Left ventricle myocardium inferior (tissue), 1 donor: ENCODE measurements around the gene ZNF648. TPM values are rescaled to one million over a fixed set of nuclear protein-coding genes. Genes with fewer than 3 reads are reported as not detected.
A peak's percentile ranks its signal among the peaks of the same experiment; 100 is the strongest.

ENCODE experiments used
- DNase-seq: peaks from one replicate; pipeline ENCODE4 v3.0.0-alpha.2; 2020
- H3K27ac ChIP-seq: fragments of 200-600 bp; replicated peaks from 2 replicates; pipeline ENCODE4 v1.8.0; 2021
- H3K27me3 ChIP-seq: fragments of 200-600 bp; 2 replicates; pipeline ENCODE4 v1.8.0; 2021; ENCODE audit warnings: low read depth
- H3K36me3 ChIP-seq: fragments of 200-600 bp; 2 replicates; pipeline ENCODE4 v1.8.0; 2021
- H3K4me1 ChIP-seq: fragments of 200-600 bp; 2 replicates; pipeline ENCODE4 v1.8.0; 2021
- H3K4me3 ChIP-seq: fragments of 200-600 bp; 2 replicates; pipeline ENCODE4 v1.8.0; 2021; ENCODE audit warnings: mild to moderate bottlenecking, moderate library complexity
- H3K9me3 ChIP-seq: fragments of 200-600 bp; replicated peaks from 2 replicates; pipeline ENCODE4 v1.8.0; 2021
- CTCF ChIP-seq: fragments of 200-600 bp; IDR thresholded peaks from 2 replicates; pipeline ENCODE4 v1.8.0; 2021; ENCODE audit warnings: antibody characterized with exemption, mild to moderate bottlenecking, borderline replicate concordance
- intact Hi-C: fragments of 100-400 bp; cut with micrococcal nuclease; formaldehyde crosslinking; loops from one replicate; pipeline ENCODE4 v1.11.0; 2022
- total RNA-seq: library from RNA; stranded (reverse); fragmentation: NEBNext Ultra II Directional; extraction: Animal tissue kit (Norgen Biotek cat#: 25700); gene quantifications from one replicate; pipeline ENCODE4 v1.2.1, GENCODE V29; 2021
- donor health status: DM: no; HTN: yes; CAD: no; lungs with severe emphysema.

Gene ZNF648
- total RNA-seq, 1 donor from 2014 or later, result not detected

- Histone ChIP-seq H3K4me1 (peaks cover 5% of the 10 kb centered on the region), H3K4me3 (no peak overlapping the region), H3K27ac (no peak overlapping the region), H3K27me3 (peaks cover 69% of the 10 kb centered on the region), H3K36me3 (no peaks in the 10 kb centered on the region), H3K9me3 (no peaks in the 10 kb centered on the region)
- intact Hi-C loops, result no loop called here
- DNase-seq, result no peak
- TF ChIP-seq CTCF, result no peak
Observed at GRCh38 chr1:182071924-182072323, 10.4 kb upstream of the ZNF648 start.

GRCh38 chr1:182069028-182069466 is 7.5 kb upstream of the ZNF648 start:
- no peak overlapping the region for H3K4me3 ChIP-seq
- H3K27ac ChIP-seq, result no peak overlapping the region
- TF ChIP-seq CTCF, result peak; percentile 81
- DNase-seq, result peak; percentile 36
- intact Hi-C loops, result no loop called here
- H3K27me3 ChIP-seq, result peaks cover 78% of the 10 kb centered on the region
- peaks cover 1% of the 10 kb centered on the region for H3K9me3 ChIP-seq
- H3K36me3 ChIP-seq, result no peaks in the 10 kb centered on the region
- peaks cover 5% of the 10 kb centered on the region for H3K4me1 ChIP-seq

DNA sequence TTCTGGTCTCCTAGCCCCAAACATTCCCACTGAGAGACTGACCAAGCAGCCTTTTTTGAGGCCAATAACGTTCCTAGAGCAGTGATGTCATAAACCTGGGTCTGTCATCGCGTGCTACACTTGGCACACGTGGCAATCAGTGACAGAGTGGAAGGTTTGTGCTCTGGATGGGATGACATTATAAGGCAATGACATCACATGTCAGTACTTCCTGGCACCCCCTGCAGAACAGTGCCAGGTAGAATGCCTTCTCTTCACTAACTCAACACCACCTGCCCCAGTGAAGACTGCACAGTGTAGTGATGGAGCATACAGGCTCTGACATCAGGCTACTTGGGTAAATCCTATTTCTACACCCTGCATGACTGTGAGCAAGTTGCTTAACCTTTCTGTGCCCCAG is 5.4 kb upstream of the ZNF648 start:
- DNase-seq, result no peak
- H3K9me3 ChIP-seq, result peaks cover 8% of the 10 kb centered on the region
- H3K27me3 ChIP-seq, result peaks cover 72% of the 10 kb centered on the region
- H3K4me3 ChIP-seq, result no peak overlapping the region
- intact Hi-C loops, result no loop called here
- H3K4me1 ChIP-seq, result peaks cover 5% of the 10 kb centered on the region
- no peaks in the 10 kb centered on the region for H3K36me3 ChIP-seq
- no peak for TF ChIP-seq CTCF
- H3K27ac ChIP-seq, result no peak overlapping the region

DNA sequence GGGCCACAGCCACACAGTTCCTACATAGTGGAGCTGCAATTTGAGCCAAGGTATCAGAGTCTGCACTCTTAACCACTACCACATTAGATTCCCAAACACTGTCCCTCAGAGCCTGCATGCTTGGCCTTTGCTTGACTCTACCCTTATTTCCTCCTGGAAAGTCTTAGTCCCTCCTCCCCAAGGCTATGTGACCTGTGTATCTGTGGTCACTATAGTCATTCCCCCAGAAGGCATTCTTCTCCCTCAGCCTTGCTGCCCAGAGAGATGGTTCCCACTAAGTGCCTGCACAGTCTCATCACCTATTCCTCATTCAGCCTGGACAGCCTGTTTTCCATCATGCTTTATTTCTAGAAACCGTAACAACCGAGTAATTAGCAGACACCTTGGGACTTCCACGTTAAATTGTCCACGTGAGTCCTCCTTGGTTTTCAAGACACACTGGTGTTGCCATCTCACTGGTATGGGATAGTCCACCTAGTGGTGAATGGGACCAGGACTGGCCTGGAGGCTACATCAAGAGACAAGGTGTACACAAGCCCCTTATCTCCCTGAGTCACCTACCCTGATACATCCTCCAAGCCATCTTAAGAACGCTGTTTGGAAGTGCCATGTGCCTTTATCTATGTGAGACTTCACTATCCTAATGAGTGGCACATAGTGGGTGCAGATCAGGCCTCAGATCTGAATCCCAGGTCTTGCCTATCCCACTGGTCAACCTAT is 3.8 kb upstream of the ZNF648 start:
- Histone ChIP-seq H3K27me3 (peaks cover 72% of the 10 kb centered on the region), H3K4me1 (peaks cover 5% of the 10 kb centered on the region), H3K36me3 (no peaks in the 10 kb centered on the region), H3K4me3 (no peak overlapping the region), H3K27ac (no peak overlapping the region), H3K9me3 (peaks cover 8% of the 10 kb centered on the region)
- DNase-seq, result no peak
- intact Hi-C loops, result no loop called here
- TF ChIP-seq CTCF, result no peak

- TF ChIP-seq CTCF, result no peak
- DNase-seq, result no peak
Observed at GRCh38 chr1:182064611-182065010, 3.1 kb upstream of the ZNF648 start.

More at GRCh38 chr1:182064611-182065010, 3.1 kb upstream of the ZNF648 start:
- Histone ChIP-seq H3K27ac (no peak overlapping the region), H3K4me1 (peaks cover 5% of the 10 kb centered on the region), H3K9me3 (peaks cover 8% of the 10 kb centered on the region), H3K36me3 (no peaks in the 10 kb centered on the region), H3K4me3 (no peak overlapping the region), H3K27me3 (peaks cover 71% of the 10 kb centered on the region)
- intact Hi-C loops, result no loop called here
